ENCODE data around the gene ALDOA.
A peak's percentile ranks its signal among the peaks of the same experiment; 100 is the strongest.

DNA sequence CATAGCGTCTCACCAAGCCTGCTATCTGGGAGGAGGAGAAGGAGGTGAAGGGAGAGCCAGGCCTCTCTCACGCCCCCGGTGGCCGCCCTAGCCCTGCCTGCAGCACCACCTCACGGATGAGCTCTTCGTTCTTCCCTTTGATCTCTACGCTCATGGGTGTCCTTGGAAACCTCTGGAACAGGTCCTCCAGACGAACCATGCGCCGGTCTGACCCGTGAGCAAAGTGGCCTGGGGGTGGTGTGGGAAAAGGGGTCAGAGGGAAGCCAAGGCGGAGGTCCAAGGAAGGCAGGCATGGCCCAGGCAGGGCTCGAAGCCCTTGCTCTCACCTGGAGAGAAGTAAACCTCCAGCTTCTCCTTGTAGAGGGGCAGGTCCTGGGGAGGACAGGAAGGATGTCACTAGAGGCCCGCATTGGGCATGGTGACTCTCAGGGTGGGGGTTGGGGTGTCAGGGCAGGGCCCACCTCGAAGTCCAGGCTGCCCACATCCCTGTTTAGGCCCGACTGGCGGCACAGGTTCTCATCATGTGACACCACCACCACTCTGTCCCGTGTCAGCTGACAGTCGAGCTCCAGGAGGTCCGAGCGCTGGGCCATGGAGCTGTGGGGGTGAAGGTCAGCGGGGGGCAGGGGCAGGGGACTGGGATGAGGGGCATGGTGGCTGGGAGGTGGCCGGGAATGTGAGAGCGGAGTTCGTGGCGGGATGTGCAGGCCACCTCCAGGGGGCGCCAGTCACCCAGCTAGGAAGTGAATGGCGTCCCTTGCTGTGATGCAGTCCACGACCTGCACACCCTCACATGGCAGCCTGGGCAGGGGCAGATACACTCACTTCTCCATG, 46.9 kb downstream of the ALDOA start:
- TF ChIP-seq, protein P1, sequence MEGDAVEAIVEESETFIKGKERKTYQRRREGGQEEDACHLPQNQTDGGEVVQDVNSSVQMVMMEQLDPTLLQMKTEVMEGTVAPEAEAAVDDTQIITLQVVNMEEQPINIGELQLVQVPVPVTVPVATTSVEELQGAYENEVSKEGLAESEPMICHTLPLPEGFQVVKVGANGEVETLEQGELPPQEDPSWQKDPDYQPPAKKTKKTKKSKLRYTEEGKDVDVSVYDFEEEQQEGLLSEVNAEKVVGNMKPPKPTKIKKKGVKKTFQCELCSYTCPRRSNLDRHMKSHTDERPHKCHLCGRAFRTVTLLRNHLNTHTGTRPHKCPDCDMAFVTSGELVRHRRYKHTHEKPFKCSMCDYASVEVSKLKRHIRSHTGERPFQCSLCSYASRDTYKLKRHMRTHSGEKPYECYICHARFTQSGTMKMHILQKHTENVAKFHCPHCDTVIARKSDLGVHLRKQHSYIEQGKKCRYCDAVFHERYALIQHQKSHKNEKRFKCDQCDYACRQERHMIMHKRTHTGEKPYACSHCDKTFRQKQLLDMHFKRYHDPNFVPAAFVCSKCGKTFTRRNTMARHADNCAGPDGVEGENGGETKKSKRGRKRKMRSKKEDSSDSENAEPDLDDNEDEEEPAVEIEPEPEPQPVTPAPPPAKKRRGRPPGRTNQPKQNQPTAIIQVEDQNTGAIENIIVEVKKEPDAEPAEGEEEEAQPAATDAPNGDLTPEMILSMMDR (IDR thresholded peaks at IDR 0.05; ENCODE audit: low read depth, low read length, poor library complexity, severe bottlenecking): peak; percentile 92
- TF ChIP-seq EZH2phosphoT487 (IDR thresholded peaks at IDR 0.05; ENCODE audit: borderline replicate concordance, low read length): no peak

Measured in DOHH2 (cell line).